Germinal center (tissue), 1 donor: ENCODE data around the gene DKKL1.

Experiments
- DNase-seq: peaks from one replicate; pipeline ENCODE4 v3.0.0; 2012; ENCODE audit warnings: mixed read lengths, low spot score

The DKKL1 gene

GRCh38 chr19:49396738-49397505, 33.2 kb downstream of the DKKL1 start:
- DNase-seq, result no peak

GRCh38 chr19:49398001-49398615, 34.4 kb downstream of the DKKL1 start:
- DNase-seq, result no peak

GRCh38 chr19:49398931-49399330, 35.3 kb downstream of the DKKL1 start:
- no peak for DNase-seq

GRCh38 chr19:49400029-49400428, 36.4 kb downstream of the DKKL1 start:
- DNase-seq, result no peak

- peak; percentile 51 for DNase-seq
Observed at GRCh38 chr19:49403404-49404187, 39.9 kb downstream of the DKKL1 start.

GRCh38 chr19:49407079-49407478, 43.4 kb downstream of the DKKL1 start:
- DNase-seq, result no peak

- DNase-seq, result no peak
Observed at GRCh38 chr19:49407482-49408015, 43.9 kb downstream of the DKKL1 start.

- no peak for DNase-seq
Observed at GRCh38 chr19:49408816-49409440, 45.3 kb downstream of the DKKL1 start.

- peak; percentile 52 for DNase-seq
Observed at GRCh38 chr19:49409441-49410029, 45.9 kb downstream of the DKKL1 start.

GRCh38 chr19:49411681-49412326, 48.1 kb downstream of the DKKL1 start:
- DNase-seq, result no peak

GRCh38 chr19:49413348-49413747, 49.7 kb downstream of the DKKL1 start:
- DNase-seq, result no peak

- DNase-seq, result no peak
Observed at GRCh38 chr19:49414256-49414655, 50.6 kb downstream of the DKKL1 start.

- peak; percentile 52 for DNase-seq
Observed at GRCh38 chr19:49415102-49415809, 51.6 kb downstream of the DKKL1 start.

GRCh38 chr19:49415810-49416200, 52.1 kb downstream of the DKKL1 start:
- no peak for DNase-seq

- no peak for DNase-seq
Observed at GRCh38 chr19:49417088-49417487, 53.4 kb downstream of the DKKL1 start.

- DNase-seq, result no peak
Observed at GRCh38 chr19:49418511-49418910, 54.8 kb downstream of the DKKL1 start.

GRCh38 chr19:49419173-49419572, 55.5 kb downstream of the DKKL1 start:
- DNase-seq, result no peak

- DNase-seq, result no peak
Observed at GRCh38 chr19:49420227-49420626, 56.5 kb downstream of the DKKL1 start.

GRCh38 chr19:49421039-49421877, 57.6 kb downstream of the DKKL1 start:
- DNase-seq, result peak; percentile 83

GRCh38 chr19:49421878-49422202, 58.2 kb downstream of the DKKL1 start:
- no peak for DNase-seq
